22Rv1 (cell line): Measurements from ENCODE around the gene MBOAT2.

ENCODE experiments used
- ZFX ChIP-seq: fragments of 450-650 bp; IDR thresholded peaks from 2 replicates; pipeline ENCODE4 v1.6.1; 2017; ENCODE audit warnings: antibody characterized with exemption, borderline replicate concordance
- TF ChIP-seq, protein P1 (sequence below): fragments of 450-650 bp; IDR thresholded peaks from 2 replicates; pipeline ENCODE4 v1.5.1; 2017; ENCODE audit warnings: mild to moderate bottlenecking

- TF ChIP-seq, protein P1, sequence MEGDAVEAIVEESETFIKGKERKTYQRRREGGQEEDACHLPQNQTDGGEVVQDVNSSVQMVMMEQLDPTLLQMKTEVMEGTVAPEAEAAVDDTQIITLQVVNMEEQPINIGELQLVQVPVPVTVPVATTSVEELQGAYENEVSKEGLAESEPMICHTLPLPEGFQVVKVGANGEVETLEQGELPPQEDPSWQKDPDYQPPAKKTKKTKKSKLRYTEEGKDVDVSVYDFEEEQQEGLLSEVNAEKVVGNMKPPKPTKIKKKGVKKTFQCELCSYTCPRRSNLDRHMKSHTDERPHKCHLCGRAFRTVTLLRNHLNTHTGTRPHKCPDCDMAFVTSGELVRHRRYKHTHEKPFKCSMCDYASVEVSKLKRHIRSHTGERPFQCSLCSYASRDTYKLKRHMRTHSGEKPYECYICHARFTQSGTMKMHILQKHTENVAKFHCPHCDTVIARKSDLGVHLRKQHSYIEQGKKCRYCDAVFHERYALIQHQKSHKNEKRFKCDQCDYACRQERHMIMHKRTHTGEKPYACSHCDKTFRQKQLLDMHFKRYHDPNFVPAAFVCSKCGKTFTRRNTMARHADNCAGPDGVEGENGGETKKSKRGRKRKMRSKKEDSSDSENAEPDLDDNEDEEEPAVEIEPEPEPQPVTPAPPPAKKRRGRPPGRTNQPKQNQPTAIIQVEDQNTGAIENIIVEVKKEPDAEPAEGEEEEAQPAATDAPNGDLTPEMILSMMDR = no peak
- no peak for TF ChIP-seq ZFX
Observed at GRCh38 chr2:8957628-8958027, 45.9 kb downstream of the MBOAT2 start.
